Caco-2 (cell line): ENCODE results near the gene MID1. TPM values are rescaled to one million over a fixed set of nuclear protein-coding genes. Genes with fewer than 3 reads are reported as not detected.

Experiments used
- BruUV-seq: library from RNA; stranded (reverse); fragments of 400-500 nt; replicated peaks from 2 replicates; lab custom pipeline; 2021; lab: Mats Ljungman, UMichigan
- CTCF ChIA-PET: fragments of 300-600 bp; sonication (Branson Sonifier 250); formaldehyde crosslinking; loops from one replicate; lab custom pipeline; 2022; ENCODE audit warnings: antibody characterized with exemption; lab: Charles Lee
- POLR2A ChIA-PET: fragments of 300-600 bp; sonication (Branson Sonifier 250); formaldehyde crosslinking; loops from one replicate; lab custom pipeline; 2022; ENCODE audit warnings: antibody characterized with exemption; lab: Charles Lee
- DNase-seq, 2 experiments: peaks; one replicate each; pipeline versions ENCODE4 v3.0.0 to v3.0.0-alpha.2; 2020 to 2022
- H3K27me3 ChIP-seq: replicated peaks from 2 replicates; pipeline ENCODE4 v1.6.0; 2011; ENCODE audit warnings: low read length; ENCODE audit not compliant: control insufficient read depth, insufficient read depth
- H3K36me3 ChIP-seq: 2 replicates; pipeline ENCODE4 v1.5.1; 2011; ENCODE audit warnings: low read length; ENCODE audit not compliant: control insufficient read depth, insufficient read depth
- H3K4me1 ChIP-seq: fragments of 250-450 bp; sonication (Bioruptor Pico); 2 replicates; pipeline ENCODE4 v1.5.1; 2020; ENCODE audit warnings: mild to moderate bottlenecking
- H3K4me3 ChIP-seq: 2 replicates; pipeline ENCODE4 v1.5.1; 2011; ENCODE audit warnings: low read depth, mild to moderate bottlenecking, control low read depth, low read length
- H3K9me3 ChIP-seq: fragments of 250-450 bp; sonication (Bioruptor Pico); 2 replicates; pipeline ENCODE4 v1.5.1; 2020; ENCODE audit warnings: mild to moderate bottlenecking, moderate library complexity
- H3K27ac Mint-ChIP-seq: one replicate; pipeline ENCODE4 v1.8.0; 2022; ENCODE audit warnings: mixed read lengths; ENCODE audit not compliant: unreplicated experiment
- H3K27me3 Mint-ChIP-seq: one replicate; pipeline ENCODE4 v1.8.0; 2022; ENCODE audit warnings: mixed read lengths; ENCODE audit not compliant: insufficient read depth, unreplicated experiment
- H3K36me3 Mint-ChIP-seq: one replicate; pipeline ENCODE4 v1.8.0; 2022; ENCODE audit warnings: mild to moderate bottlenecking, mixed read lengths; ENCODE audit not compliant: insufficient read depth, unreplicated experiment
- H3K4me1 Mint-ChIP-seq: one replicate; pipeline ENCODE4 v1.8.0; 2022; ENCODE audit warnings: low read depth, mixed read lengths; ENCODE audit not compliant: unreplicated experiment
- H3K4me3 Mint-ChIP-seq: one replicate; pipeline ENCODE4 v1.8.0; 2022; ENCODE audit warnings: mild to moderate bottlenecking, moderate library complexity, mixed read lengths; ENCODE audit not compliant: unreplicated experiment
- H3K9me3 Mint-ChIP-seq: one replicate; pipeline ENCODE4 v1.8.0; 2022; ENCODE audit warnings: mixed read lengths; ENCODE audit not compliant: unreplicated experiment
- CTCF ChIP-seq, 2 experiments: fragments of 200-600 bp in 1 of 2; IDR thresholded peaks; 1 replicate in 1 of 2; 2 replicates in 1 of 2; pipeline versions ENCODE4 v1.5.1 to v1.8.0; 2011 to 2022; ENCODE audit warnings: antibody characterized with exemption in 1 of 2, control low read depth in 1 of 2, inconsistent platforms in 1 of 2, low read depth in 1 of 2, low read length in 1 of 2, mild to moderate bottlenecking in 1 of 2, moderate library complexity in 1 of 2; ENCODE audit not compliant: insufficient read depth in 1 of 2, severe bottlenecking in 1 of 2, unreplicated experiment in 1 of 2
- intact Hi-C: fragments of 100-400 bp; cut with micrococcal nuclease; formaldehyde crosslinking; loops from one replicate; pipeline ENCODE4 v1.10.0; 2022; ENCODE audit not compliant: unreplicated experiment
- total RNA-seq: library from RNA; stranded (reverse); gene quantifications from 2 replicates; pipeline ENCODE4 v1.2.3, GENCODE V29; 2022

MID1 gene
- total RNA-seq, 1 experiment from 2014 or later, result 61.3 TPM

GRCh38 chrX:10519278-10519677, 101.1 kb downstream of the MID1 start:
- Histone ChIP-seq H3K27me3 (no peaks in the 10 kb centered on the region), H3K9me3 (no peaks in the 10 kb centered on the region), H3K4me1 (no peaks in the 10 kb centered on the region), H3K4me3 (no peak overlapping the region), H3K36me3 (no peaks in the 10 kb centered on the region)
- ChIA-PET POLR2A (no interaction called here), CTCF (no interaction called here)
- no TSS peak for BruUV-seq
- intact Hi-C loops, result no loop called here
- H3K36me3 Mint-ChIP-seq, result peaks cover 42% of the 10 kb centered on the region
- H3K27ac Mint-ChIP-seq, result no peak overlapping the region
- H3K4me3 Mint-ChIP-seq, result no peak overlapping the region
- TF ChIP-seq CTCF (IDR thresholded peaks at IDR 0.05; ENCODE audit: insufficient read depth in 1 of 2, low read depth in 1 of 2, low read length in 1 of 2, severe bottlenecking in 1 of 2, unreplicated experiment in 1 of 2), result no peak
- no peaks in the 10 kb centered on the region for H3K9me3 Mint-ChIP-seq
- H3K27me3 Mint-ChIP-seq, result no peaks in the 10 kb centered on the region
- peaks cover 14% of the 10 kb centered on the region for H3K4me1 Mint-ChIP-seq
- DNase-seq, result no peak

GRCh38 chrX:10518073-10518472, 102.3 kb downstream of the MID1 start:
- H3K9me3 ChIP-seq, result no peaks in the 10 kb centered on the region
- Mint-ChIP-seq H3K4me1 (peaks cover 14% of the 10 kb centered on the region), H3K27ac (no peak overlapping the region), H3K27me3 (no peaks in the 10 kb centered on the region), H3K4me3 (no peak overlapping the region), H3K36me3 (peaks cover 42% of the 10 kb centered on the region), H3K9me3 (no peaks in the 10 kb centered on the region)
- H3K27me3 ChIP-seq, result no peaks in the 10 kb centered on the region
- no peak overlapping the region for H3K4me3 ChIP-seq
- BruUV-seq, result no TSS peak
- no peaks in the 10 kb centered on the region for H3K4me1 ChIP-seq
- ChIA-PET CTCF (no interaction called here), POLR2A (no interaction called here)
- no peak for TF ChIP-seq CTCF (IDR thresholded peaks at IDR 0.05; ENCODE audit: insufficient read depth in 1 of 2, low read depth in 1 of 2, low read length in 1 of 2, severe bottlenecking in 1 of 2, unreplicated experiment in 1 of 2)
- intact Hi-C loops, result no loop called here
- H3K36me3 ChIP-seq, result no peaks in the 10 kb centered on the region
- no peak for DNase-seq

GRCh38 chrX:10516781-10517322, 103.5 kb downstream of the MID1 start:
- Histone ChIP-seq H3K4me1 (no peaks in the 10 kb centered on the region), H3K36me3 (no peaks in the 10 kb centered on the region), H3K27me3 (no peaks in the 10 kb centered on the region), H3K4me3 (no peak overlapping the region), H3K9me3 (no peaks in the 10 kb centered on the region)
- Mint-ChIP-seq H3K9me3 (no peaks in the 10 kb centered on the region), H3K4me1 (peaks cover 14% of the 10 kb centered on the region), H3K36me3 (peaks cover 38% of the 10 kb centered on the region), H3K27ac (no peak overlapping the region), H3K27me3 (no peaks in the 10 kb centered on the region), H3K4me3 (no peak overlapping the region)
- no peak for DNase-seq
- no TSS peak for BruUV-seq
- no peak for TF ChIP-seq CTCF (IDR thresholded peaks at IDR 0.05; ENCODE audit: insufficient read depth in 1 of 2, low read depth in 1 of 2, low read length in 1 of 2, severe bottlenecking in 1 of 2, unreplicated experiment in 1 of 2)
- ChIA-PET POLR2A (no interaction called here), CTCF (no interaction called here)
- intact Hi-C loops, result no loop called here
